Left kidney (tissue), 2 donors: ENCODE results near the gene CLEC18B. TPM values are rescaled to one million over a fixed set of nuclear protein-coding genes. Genes with fewer than 3 reads are reported as not detected.
"Not testable (repeated sequence)": the region's sequence is repeated elsewhere in the genome, so short reads cannot be mapped to it uniquely, and the experiment has no call there.

Experiments used
- DNase-seq: peaks from one replicate; pipeline ENCODE4 v3.0.0-alpha.2; 2013
- polyA plus RNA-seq: library from polyadenylated mRNA; unstranded; fragments of 120-200 nt; gene quantifications from one replicate; pipeline ENCODE4 v1.2.1, GENCODE V29; 2013; ENCODE audit not compliant: insufficient read length

Gene CLEC18B
- polyA plus RNA-seq, 1 donor, result 137 TPM

DNA sequence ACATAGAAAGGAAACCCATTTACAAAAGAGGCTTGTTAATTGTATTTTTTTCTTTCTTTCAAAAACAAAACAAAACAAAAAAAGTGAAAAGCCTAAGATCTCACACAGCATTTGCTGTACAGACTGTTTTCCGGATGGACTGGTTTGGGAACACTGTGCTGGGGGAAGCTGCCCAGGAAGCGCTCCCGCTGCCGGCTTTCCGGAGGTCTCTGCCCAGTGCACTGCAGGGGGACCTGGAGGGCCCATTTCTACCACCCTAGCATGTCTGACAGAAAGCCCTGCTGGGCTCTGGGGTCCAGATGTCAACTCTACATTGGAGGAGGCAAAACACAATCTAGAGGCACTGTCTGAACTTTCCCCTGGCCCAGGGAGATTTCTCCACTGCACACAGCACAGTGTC is 26.3 kb upstream of the CLEC18B start:
- DNase-seq, result no peak

DNA sequence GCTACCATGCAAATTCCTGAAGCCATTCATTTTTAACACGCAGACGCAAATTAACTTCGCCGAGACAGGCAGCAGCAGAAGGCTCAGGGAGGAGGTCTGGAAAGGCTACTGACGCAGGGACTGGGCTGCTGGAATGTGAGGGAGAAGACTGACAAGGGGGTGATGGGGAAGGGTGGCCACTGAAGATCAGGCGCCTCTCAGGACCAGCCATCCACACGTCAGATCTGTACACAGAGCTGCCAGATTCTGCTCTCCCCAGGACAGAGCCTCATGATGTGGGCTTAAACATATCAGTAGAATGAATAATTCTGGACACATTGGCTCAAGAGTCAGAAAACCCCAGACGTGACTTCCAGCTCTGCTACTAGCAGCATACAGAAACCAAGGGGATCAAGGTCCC is 25.6 kb upstream of the CLEC18B start:
- DNase-seq, result no peak

GRCh38 chr16:74443624-74444346 is 22.5 kb upstream of the CLEC18B start:
- DNase-seq, result not testable (repeated sequence)

DNA sequence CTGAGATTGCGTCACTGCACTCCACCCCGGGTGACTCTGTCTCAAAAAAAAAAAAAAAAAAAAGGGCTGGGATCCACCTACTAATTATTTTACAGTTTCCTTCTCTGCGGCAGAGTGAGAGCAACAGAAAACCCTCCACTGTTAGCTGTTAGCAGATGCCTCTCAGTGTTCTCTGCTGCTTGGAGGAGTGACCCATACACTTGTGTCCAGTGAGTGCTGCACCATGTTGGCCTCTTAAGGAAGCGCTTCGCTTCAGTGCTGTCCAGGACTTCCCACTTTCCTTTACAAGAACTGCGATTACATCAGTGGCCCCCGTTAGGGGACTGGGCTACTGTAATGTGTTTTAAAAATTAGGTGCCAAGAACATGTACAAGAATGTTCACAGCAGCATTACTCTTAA is 18.4 kb upstream of the CLEC18B start:
- no peak for DNase-seq

DNA sequence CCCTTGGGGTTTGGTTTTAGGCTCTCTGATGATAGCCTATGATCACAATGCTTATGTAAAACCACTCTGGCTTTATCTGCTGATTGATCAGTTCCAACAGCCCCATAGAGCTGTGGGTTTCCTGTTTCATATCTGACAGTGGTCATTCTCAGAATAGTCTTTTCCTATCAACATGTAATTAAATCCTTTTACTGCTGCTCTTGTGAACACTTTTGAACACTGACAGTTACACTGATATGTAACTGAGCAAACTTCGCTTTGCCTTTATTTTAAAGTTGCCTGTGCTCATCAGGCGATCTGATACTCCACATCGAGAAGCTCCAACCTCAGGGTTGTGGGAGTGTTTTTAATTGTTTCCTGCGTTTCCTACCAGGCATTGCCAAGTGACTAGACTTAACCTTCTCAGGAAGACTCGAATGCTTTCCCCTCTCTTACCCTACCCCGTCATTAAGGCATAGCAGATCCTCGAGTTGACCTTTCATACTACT is 17.3 kb upstream of the CLEC18B start:
- DNase-seq, result no peak

GRCh38 chr16:74431516-74431915 is 10.2 kb upstream of the CLEC18B start:
- DNase-seq, result no peak

DNA sequence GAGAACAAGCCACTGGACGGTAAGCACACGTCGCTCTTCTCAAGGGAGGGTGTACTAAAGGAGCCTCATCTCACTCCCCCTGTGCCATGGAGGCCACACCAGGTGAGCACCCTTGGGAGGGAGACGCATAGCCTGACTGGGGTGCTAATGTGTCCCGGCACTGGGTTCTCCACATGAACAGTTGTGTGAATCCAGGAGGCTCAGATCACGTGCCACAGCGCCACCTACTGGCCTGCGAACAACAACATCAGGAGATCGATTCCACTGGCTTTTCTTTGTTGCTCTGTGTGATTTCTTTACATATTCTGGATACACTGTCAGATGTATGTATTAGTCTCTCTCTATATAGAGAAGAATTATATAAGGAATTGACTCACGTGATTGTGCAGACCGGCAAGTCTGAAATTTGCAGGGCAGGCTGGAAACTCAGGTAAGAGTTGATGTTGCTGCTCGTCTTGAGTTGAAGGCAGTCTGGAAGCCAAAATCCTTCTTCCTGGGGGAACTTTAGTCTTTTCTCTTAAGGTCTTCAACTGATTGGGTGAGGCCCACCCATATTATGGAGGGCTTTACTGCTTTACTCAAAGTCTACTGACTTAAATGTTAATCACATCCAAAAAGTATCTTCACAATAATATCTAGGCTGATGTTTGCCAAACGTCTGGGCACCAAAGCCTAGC is 8.9 kb upstream of the CLEC18B start:
- DNase-seq, result not testable (repeated sequence)

- DNase-seq, result not testable (repeated sequence)
Observed at GRCh38 chr16:74428493-74428892, 7.2 kb upstream of the CLEC18B start.

GRCh38 chr16:74425751-74426150 is 4.5 kb upstream of the CLEC18B start:
- DNase-seq, result not testable (repeated sequence)

DNA sequence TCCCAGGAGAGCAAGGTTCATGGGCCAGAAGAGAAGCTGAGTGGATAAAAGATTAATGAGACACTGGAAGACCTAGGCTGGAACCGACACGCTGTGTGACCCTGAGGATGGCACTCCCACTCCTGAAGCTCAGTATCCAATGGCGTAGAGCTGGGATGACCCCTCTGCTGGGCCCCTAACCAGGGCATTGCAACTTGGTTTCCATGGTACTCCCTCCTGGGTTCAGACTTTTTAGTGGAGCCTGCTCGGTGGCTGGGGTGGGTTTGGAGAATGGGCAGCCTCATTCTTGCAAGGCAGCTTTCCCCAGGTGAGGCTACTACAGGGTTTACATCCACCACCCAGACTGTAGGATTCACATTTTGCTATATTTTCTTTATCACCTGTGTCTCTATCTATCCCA is 2.4 kb upstream of the CLEC18B start:
- DNase-seq, result not testable (repeated sequence)

GRCh38 chr16:74422086-74422485 is 808 bp upstream of the CLEC18B start:
- not testable (repeated sequence) for DNase-seq

DNA sequence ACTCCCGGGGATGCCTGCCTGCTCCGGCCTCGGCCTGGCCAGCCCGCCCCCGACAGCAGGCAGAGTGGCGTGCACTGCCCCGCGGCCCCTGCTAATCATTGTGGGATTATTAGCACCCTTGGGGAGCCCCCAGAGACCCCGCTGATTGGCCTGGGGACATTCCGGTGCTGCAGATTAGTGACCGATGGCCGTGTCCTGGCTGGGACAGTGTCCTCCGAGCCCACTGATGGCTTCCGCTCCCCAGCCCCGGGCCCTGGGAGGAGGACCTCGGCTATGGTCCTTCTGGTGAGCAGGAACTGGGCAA is 156 bp upstream of the CLEC18B start:
- DNase-seq, result not testable (repeated sequence)

- DNase-seq, result not testable (repeated sequence)
Observed at GRCh38 chr16:74419811-74420210, 1.5 kb downstream of the CLEC18B start.

DNA sequence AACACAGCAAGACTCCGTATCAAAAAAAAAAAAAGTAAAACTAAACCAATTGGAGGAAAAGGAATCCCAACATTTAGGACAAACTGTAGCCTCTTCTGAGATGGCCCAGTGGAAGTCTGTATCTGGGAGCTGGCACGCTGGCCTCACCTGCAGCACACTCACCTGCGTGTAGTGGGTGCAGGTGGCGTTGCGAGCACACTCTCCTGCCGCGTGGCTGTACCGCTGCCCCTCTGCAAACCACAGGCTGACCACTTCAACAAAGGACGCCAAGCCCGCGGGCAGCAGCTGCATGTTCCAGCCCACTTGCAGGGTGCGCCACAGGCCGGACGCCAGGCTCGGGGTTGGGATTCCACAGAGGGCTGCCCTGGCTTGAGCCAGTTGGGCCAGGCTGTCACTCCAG is 3.4 kb downstream of the CLEC18B start:
- not testable (repeated sequence) for DNase-seq

DNA sequence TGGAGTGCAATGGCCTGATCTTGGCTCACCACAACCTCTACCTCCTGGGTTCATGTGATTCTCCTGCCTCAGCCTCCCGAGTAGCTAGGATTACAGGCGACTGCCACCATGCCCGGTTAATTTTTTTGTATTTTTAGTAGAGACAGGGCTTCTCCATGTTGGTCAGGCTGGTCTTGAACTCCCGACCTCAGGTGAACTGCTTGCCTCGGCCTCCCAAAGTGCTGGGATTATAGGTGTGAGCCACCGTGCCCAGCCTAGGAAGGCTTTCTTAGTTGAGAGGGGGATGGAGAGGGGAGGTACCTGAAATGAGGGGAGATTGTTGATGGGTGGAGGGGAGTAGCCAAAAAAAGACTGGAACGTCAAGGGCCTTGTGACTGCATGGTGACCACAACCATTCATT is 7.4 kb downstream of the CLEC18B start:
- DNase-seq, result not testable (repeated sequence)

GRCh38 chr16:74413485-74413884 is 7.8 kb downstream of the CLEC18B start:
- DNase-seq, result not testable (repeated sequence)

DNA sequence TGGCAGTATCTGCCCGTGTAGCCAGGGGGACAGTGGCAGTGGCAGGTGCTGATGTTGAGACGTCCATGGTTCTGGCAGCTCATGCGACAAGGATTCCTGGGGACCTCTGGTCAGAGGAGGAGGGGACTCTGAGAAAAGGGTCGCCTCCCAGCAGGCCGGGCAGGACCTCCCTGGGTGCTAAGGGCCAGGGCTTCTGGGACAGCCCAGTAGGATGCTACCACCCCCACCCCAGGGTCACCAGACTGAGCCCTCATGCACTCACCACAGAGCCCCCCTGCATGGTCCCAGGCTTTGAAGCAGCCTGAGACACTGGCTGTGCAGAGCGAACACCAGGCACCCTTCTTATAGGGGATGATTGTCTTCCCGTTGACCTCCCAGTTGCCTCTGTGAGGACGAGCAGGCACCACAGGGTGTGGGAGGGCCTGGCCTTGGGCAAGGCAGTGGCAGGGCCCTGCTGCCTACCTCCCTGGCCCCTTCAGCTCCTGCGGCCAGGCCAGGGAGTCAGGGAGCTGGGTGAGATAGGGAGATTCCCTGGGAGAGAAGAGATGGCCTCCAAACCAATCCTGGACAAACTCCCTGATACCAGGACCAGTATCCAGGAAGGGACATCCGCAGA is 8.4 kb downstream of the CLEC18B start:
- not testable (repeated sequence) for DNase-seq

GRCh38 chr16:74412138-74412774 is 9.0 kb downstream of the CLEC18B start:
- DNase-seq, result not testable (repeated sequence)

GRCh38 chr16:74410981-74411380 is 10.3 kb downstream of the CLEC18B start:
- not testable (repeated sequence) for DNase-seq

DNA sequence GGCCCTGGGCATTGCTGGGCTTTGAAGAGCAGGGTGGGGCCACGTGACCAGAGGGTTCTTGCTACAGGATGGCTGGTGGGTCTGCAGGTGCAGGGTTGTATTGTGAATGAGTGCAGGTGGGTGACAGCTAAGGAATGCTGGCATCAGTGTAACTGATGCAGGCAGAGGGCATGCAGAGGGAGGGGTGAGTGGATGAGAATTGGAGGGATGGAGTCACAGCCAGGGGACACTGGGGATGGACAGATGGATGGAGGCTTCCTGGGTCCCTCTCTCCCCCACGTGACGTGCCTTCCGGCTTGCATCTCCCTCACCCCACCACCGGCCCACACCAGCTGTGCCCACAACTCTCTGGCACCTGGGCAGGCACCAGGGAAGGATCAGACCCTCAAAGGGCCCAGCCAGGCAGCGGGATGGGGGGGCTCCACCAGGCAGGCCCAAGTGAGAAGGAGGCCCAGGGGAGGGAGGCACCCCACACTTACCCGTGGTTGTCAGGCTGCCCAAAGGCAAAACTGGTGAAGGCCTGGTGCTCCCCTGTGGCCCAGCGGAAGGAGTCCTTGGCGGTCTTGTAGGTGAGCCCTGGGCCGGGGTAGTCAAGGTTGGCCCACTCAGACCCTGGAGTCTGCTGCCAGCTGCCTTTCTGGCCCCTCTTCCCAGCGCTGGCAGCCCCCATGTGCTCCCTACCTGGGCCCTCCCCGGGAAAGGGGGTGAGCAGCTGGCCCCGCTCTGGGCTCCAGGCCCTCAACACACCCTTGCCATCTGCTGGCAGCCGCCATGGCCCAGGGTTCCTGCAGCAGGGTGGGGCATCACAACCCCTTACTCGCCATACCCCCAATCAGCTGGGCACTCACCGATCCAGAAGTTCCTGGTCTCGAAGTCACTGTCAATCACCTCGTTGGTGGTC is 11.0 kb downstream of the CLEC18B start:
- not testable (repeated sequence) for DNase-seq

DNA sequence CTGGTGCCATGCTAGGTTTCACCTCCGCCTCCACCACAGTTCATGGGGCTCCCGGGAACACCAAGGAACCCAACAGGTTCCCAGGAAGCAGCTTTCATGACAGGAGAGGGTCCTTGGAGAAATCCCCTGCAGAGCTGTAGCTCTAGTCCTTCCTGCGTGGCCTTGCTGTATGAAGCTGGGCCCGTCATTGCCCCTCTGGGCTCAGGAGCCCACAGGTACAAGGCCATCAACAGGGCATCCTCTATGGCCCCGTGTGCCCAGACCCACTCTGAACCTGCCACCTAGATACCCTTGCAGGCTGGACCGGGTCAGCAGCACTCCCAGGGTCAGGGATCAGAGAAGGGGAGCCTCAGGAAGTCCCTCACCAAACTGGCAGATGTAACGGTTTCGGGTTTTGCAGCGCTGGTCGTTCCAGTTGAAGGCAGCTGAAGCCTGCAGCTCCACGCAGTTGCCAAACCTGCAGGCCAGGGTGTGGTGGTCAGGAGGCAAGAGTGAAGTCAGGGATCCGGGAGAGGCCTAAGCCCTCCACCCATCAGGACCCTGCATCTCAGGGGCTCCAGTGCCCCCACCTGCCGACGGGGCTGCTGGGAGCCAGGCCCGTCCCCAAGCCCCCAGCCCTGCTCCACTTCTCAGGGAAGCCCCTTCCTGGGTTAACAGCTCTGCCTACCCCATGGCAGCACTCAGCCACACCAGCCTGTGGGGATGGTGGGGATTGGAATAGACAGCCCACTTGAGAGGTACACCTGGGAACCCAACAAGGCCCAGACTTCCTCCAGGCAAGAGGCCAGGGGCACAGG is 11.9 kb downstream of the CLEC18B start:
- DNase-seq, result not testable (repeated sequence)
